CD14-positive monocyte (primary cell): Measurements from ENCODE around the gene SRD5A2. TPM values are rescaled to one million over a fixed set of nuclear protein-coding genes. Genes with fewer than 3 reads are reported as not detected.

ENCODE experiments used
- DNase-seq, 3 donors: peaks; one replicate each; pipeline ENCODE4 v3.0.0-alpha.2; 2011 to 2022
- H2AFZ ChIP-seq: 2 replicates; pipeline ENCODE4 v1.6.0; 2012; ENCODE audit warnings: mild to moderate bottlenecking, low read depth, low read length, inconsistent platforms; ENCODE audit not compliant: insufficient read depth, poor library complexity, severe bottlenecking
- H3K27ac ChIP-seq, 2 donors: 1 replicate in 1 of 2; 2 replicates in 1 of 2; pipeline ENCODE4 v1.5.1; 2012 to 2013; ENCODE audit warnings: low read length in 2 of 2, control low read depth in 1 of 2, inconsistent platforms in 1 of 2, low read depth in 1 of 2, mild to moderate bottlenecking in 1 of 2
- H3K27me3 ChIP-seq, 2 donors: one replicate each; pipeline versions ENCODE4 v1.6.0 to v1.6.1; 2011 to 2013; ENCODE audit warnings: low read length in 2 of 2; ENCODE audit not compliant: control insufficient read depth in 2 of 2, insufficient read depth in 2 of 2
- H3K36me3 ChIP-seq, 2 donors: replicated peaks in 1 of 2; 1 replicate in 1 of 2; 2 replicates in 1 of 2; pipeline versions ENCODE4 v1.5.1 to v1.6.1; 2012 to 2013; ENCODE audit warnings: low read length in 2 of 2, control low read depth in 1 of 2, inconsistent platforms in 1 of 2, mild to moderate bottlenecking in 1 of 2; ENCODE audit not compliant: insufficient read depth in 2 of 2, control insufficient read depth in 1 of 2
- H3K4me1 ChIP-seq, 2 donors: 1 replicate in 1 of 2; 2 replicates in 1 of 2; pipeline versions ENCODE4 v1.5.1 to v1.6.1; 2012 to 2013; ENCODE audit warnings: low read length in 2 of 2, control low read depth in 1 of 2, inconsistent platforms in 1 of 2, mild to moderate bottlenecking in 1 of 2, moderate library complexity in 1 of 2; ENCODE audit not compliant: insufficient read depth in 2 of 2, control insufficient read depth in 1 of 2
- H3K4me2 ChIP-seq: replicated peaks from 2 replicates; pipeline ENCODE3; 2012; ENCODE audit warnings: low read length, moderate library complexity, mild to moderate bottlenecking; ENCODE audit not compliant: poor library complexity, severe bottlenecking; ENCODE audit errors: extremely low read depth
- H3K4me3 ChIP-seq, 3 experiments: fragments of 200-600 bp in 1 of 3; sonication (generic) in 1 of 3; replicated peaks in 1 of 3; 1 replicate in 2 of 3; 2 replicates in 1 of 3; pipeline ENCODE4 v1.5.1; 2011 to 2013; ENCODE audit warnings: low read length in 3 of 3, mild to moderate bottlenecking in 3 of 3, control low read depth in 2 of 3, low read depth in 2 of 3, inconsistent platforms in 1 of 3, moderate library complexity in 1 of 3
- H3K79me2 ChIP-seq: 2 replicates; pipeline ENCODE4 v1.6.0; 2012; ENCODE audit warnings: mild to moderate bottlenecking, control low read depth, inconsistent platforms, low read length, moderate library complexity; ENCODE audit not compliant: insufficient read depth
- H3K9ac ChIP-seq: 2 replicates; pipeline ENCODE4 v1.6.0; 2017; ENCODE audit warnings: low read length, mild to moderate bottlenecking; ENCODE audit not compliant: insufficient read depth, poor library complexity, severe bottlenecking
- H3K9me3 ChIP-seq, 2 donors: replicated peaks in 1 of 2; 1 replicate in 1 of 2; 2 replicates in 1 of 2; pipeline versions ENCODE4 v1.5.1 to v1.6.1; 2012 to 2013; ENCODE audit warnings: low read length in 2 of 2, control low read depth in 1 of 2; ENCODE audit not compliant: control insufficient read depth in 1 of 2, insufficient read depth in 1 of 2
- H4K20me1 ChIP-seq: 2 replicates; pipeline ENCODE4 v1.6.0; 2012; ENCODE audit warnings: mild to moderate bottlenecking, low read length, control low read depth, moderate library complexity; ENCODE audit not compliant: insufficient read depth
- H3K27ac Mint-ChIP-seq, 7 donors: one replicate each; pipeline ENCODE4 v1.8.0; 2020; ENCODE audit warnings: mild to moderate bottlenecking in 7 of 7, mixed read lengths in 7 of 7, moderate library complexity in 6 of 7, inconsistent platforms in 2 of 7
- H3K27me3 Mint-ChIP-seq, 3 donors: one replicate each; pipeline ENCODE4 v1.8.0; 2021 to 2022; ENCODE audit warnings: low read depth in 3 of 3, mild to moderate bottlenecking in 3 of 3, mixed read lengths in 3 of 3, moderate library complexity in 3 of 3, inconsistent platforms in 1 of 3
- H3K36me3 Mint-ChIP-seq, 2 donors: one replicate each; pipeline ENCODE4 v1.8.0; 2020; ENCODE audit warnings: mixed read lengths in 2 of 2, inconsistent platforms in 1 of 2, mild to moderate bottlenecking in 1 of 2
- H3K4me1 Mint-ChIP-seq: one replicate; pipeline ENCODE4 v1.8.0; 2020; ENCODE audit warnings: mild to moderate bottlenecking, mixed read lengths
- H3K4me3 Mint-ChIP-seq, 2 donors: one replicate each; pipeline ENCODE4 v1.8.0; 2020; ENCODE audit warnings: mild to moderate bottlenecking in 2 of 2, mixed read lengths in 2 of 2, moderate library complexity in 1 of 2
- H3K9me3 Mint-ChIP-seq, 7 donors: one replicate each; pipeline ENCODE4 v1.8.0; 2020 to 2022; ENCODE audit warnings: mixed read lengths in 7 of 7, mild to moderate bottlenecking in 6 of 7, moderate library complexity in 6 of 7, inconsistent platforms in 2 of 7
- WGBS: methylation state at CpG from one replicate; pipeline ENCODE4 v1.1.5; 2013; ENCODE audit warnings: missing lambda C conversion rate; ENCODE audit not compliant: insufficient coverage; 5-methylcytosine and 5-hydroxymethylcytosine counted together
- intact Hi-C, 2 donors: fragments of 100-400 bp; cut with micrococcal nuclease; formaldehyde crosslinking; loops; one replicate each; pipeline versions ENCODE4 v1.15.0 to v1.15.1; 2023
- polyA plus RNA-seq, 3 donors: library from polyadenylated mRNA; depleted of rRNA in 1 of 3; unstranded in 2 of 3; stranded (reverse) in 1 of 3; fragments of 300-500 nt in 2 of 3; fragments of >200 nt in 1 of 3; fragmentation: Illumina TruSeq in 2 of 3; gene quantifications; 1 replicate in 2 of 3; 2 replicates in 1 of 3; pipeline ENCODE4 v1.2.3, GENCODE V29; 2012 to 2021
- TF ChIP-seq, protein P1 (sequence below): fragments of 200-600 bp; IDR thresholded peaks from one replicate; pipeline ENCODE4 v1.8.0; 2022; ENCODE audit warnings: antibody characterized with exemption, mild to moderate bottlenecking

Gene SRD5A2
- polyA plus RNA-seq, 3 donors: not detected

DNA sequence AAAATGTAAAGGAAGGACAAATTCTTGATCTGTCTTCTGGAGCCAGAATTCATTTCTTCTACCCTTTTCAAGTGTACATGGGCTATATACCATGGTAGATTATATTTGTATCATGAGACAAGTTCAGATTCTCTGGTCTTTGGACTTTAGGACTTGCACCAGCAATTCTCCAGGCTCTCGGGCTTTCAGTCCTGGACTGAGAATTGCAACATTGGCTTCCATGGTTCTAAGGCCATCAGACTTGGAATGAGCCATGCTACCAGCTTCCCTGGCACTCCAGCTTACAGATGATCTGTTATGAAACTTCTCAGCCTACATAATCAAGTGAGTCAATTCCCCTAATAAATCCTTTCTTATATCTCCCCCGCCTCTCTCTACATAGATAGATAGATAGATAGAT is 33.3 kb downstream of the SRD5A2 start:
- H3K27me3 Mint-ChIP-seq: peaks cover 0 to 1% (median 0%) of the 10 kb centered on the region in 3 donors
- peaks cover 0 to 14% (median 9%) of the 10 kb centered on the region in 7 donors for H3K9me3 Mint-ChIP-seq
- 78% methylated on average over 1 of the region's 2 CpGs for WGBS

DNA sequence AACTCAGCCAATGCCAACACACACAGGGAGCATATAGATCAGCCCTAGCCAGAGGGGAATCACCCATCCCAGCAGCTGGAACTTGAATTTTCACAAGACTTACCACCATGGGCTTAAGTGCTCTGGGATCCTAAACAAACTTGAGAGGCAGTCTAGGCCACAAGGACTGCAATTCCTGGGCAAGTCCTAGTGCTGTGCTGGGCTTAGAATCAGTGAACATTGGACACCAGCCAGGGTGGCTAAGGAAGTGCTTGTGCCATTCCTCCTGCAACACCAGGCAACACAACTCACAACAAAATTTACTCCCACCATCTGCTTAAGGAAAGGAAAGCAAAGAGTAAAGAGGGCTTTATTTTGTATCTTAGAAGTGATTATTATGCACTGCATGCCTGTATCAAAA is 38.9 kb downstream of the SRD5A2 start:
- Mint-ChIP-seq H3K27ac (no peak overlapping the region), H3K4me3 (no peak overlapping the region), H3K36me3 (no peaks in the 10 kb centered on the region), H3K27me3 (peaks cover 0 to 2% (median 1%) of the 10 kb centered on the region in 3 donors), H3K4me1 (no peaks in the 10 kb centered on the region), H3K9me3 (peaks cover 0 to 15% (median 8%) of the 10 kb centered on the region in 7 donors)
- no peaks in the 10 kb centered on the region for H3K79me2 ChIP-seq
- no peaks in the 10 kb centered on the region for H3K4me1 ChIP-seq
- TF ChIP-seq, protein P1, sequence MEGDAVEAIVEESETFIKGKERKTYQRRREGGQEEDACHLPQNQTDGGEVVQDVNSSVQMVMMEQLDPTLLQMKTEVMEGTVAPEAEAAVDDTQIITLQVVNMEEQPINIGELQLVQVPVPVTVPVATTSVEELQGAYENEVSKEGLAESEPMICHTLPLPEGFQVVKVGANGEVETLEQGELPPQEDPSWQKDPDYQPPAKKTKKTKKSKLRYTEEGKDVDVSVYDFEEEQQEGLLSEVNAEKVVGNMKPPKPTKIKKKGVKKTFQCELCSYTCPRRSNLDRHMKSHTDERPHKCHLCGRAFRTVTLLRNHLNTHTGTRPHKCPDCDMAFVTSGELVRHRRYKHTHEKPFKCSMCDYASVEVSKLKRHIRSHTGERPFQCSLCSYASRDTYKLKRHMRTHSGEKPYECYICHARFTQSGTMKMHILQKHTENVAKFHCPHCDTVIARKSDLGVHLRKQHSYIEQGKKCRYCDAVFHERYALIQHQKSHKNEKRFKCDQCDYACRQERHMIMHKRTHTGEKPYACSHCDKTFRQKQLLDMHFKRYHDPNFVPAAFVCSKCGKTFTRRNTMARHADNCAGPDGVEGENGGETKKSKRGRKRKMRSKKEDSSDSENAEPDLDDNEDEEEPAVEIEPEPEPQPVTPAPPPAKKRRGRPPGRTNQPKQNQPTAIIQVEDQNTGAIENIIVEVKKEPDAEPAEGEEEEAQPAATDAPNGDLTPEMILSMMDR: no peak
- H3K4me3 ChIP-seq: no peak overlapping the region
- H2AFZ ChIP-seq: no peak overlapping the region
- H3K9me3 ChIP-seq: no peaks in the 10 kb centered on the region
- no peak overlapping the region for H3K27ac ChIP-seq
- intact Hi-C loops: no loop called here
- no peaks in the 10 kb centered on the region for H3K27me3 ChIP-seq
- H3K36me3 ChIP-seq: no peaks in the 10 kb centered on the region
- H3K4me2 ChIP-seq: no peak overlapping the region
- no peak for DNase-seq
- H4K20me1 ChIP-seq: no peaks in the 10 kb centered on the region
- no peak overlapping the region for H3K9ac ChIP-seq

More for the DNA sequence above, 33.3 kb downstream of the SRD5A2 start:
- no peak overlapping the region for H3K27ac Mint-ChIP-seq
- H4K20me1 ChIP-seq: no peaks in the 10 kb centered on the region
- no peak overlapping the region for H3K4me2 ChIP-seq
- no peak overlapping the region for H2AFZ ChIP-seq
- no peaks in the 10 kb centered on the region for H3K36me3 ChIP-seq
- no peak overlapping the region for H3K9ac ChIP-seq
- TF ChIP-seq, protein P1: no peak
- no peaks in the 10 kb centered on the region for H3K4me1 ChIP-seq
- no peaks in the 10 kb centered on the region for H3K36me3 Mint-ChIP-seq
- no peak overlapping the region for H3K4me3 ChIP-seq
- intact Hi-C loops: no loop called here
- H3K79me2 ChIP-seq: no peaks in the 10 kb centered on the region
- H3K9me3 ChIP-seq: no peaks in the 10 kb centered on the region
- DNase-seq: no peak
- no peaks in the 10 kb centered on the region for H3K27me3 ChIP-seq
- no peak overlapping the region for H3K27ac ChIP-seq
- H3K4me1 Mint-ChIP-seq: no peaks in the 10 kb centered on the region
- no peak overlapping the region for H3K4me3 Mint-ChIP-seq
